Esophagus muscularis mucosa (tissue), 4 donors: ENCODE results near the gene RHOT2. TPM values are rescaled to one million over a fixed set of nuclear protein-coding genes. Genes with fewer than 3 reads are reported as not detected.

Source experiments
- DNase-seq: peaks from one replicate; pipeline ENCODE4 v3.0.0-alpha.2; 2017; ENCODE audit errors: extremely low spot score
- H3K27ac ChIP-seq, 4 donors: fragments of 200-600 bp; sonication (generic); replicated peaks in 1 of 4; 1 replicate in 3 of 4; 2 replicates in 1 of 4; pipeline ENCODE4 v1.5.1; 2016 to 2019; ENCODE audit warnings: mild to moderate bottlenecking in 1 of 4
- H3K27me3 ChIP-seq, 4 donors: fragments of 200-600 bp; sonication (generic); one replicate each; pipeline versions ENCODE4 v1.5.1 to v1.6.0; 2016 to 2019
- H3K36me3 ChIP-seq, 4 donors: fragments of 200-600 bp; sonication (generic); one replicate each; pipeline ENCODE4 v1.5.1; 2016 to 2019
- H3K4me1 ChIP-seq, 4 donors: fragments of 200-600 bp; sonication (generic); one replicate each; pipeline ENCODE4 v1.5.1; 2016 to 2019
- H3K4me3 ChIP-seq, 4 donors: fragments of 200-600 bp; sonication (generic); 1 replicate in 2 of 4; 2 replicates in 2 of 4; pipeline ENCODE4 v1.5.1; 2016 to 2019; ENCODE audit warnings: mild to moderate bottlenecking in 4 of 4, moderate library complexity in 1 of 4
- H3K9me3 ChIP-seq, 4 donors: fragments of 200-600 bp; sonication (generic); 1 replicate in 3 of 4; 2 replicates in 1 of 4; pipeline ENCODE4 v1.5.1; 2016 to 2019
- CTCF ChIP-seq, 3 experiments: fragments of 200-600 bp in 2 of 3; fragments of 450-650 bp in 1 of 3; sonication (generic) in 2 of 3; IDR thresholded peaks; one replicate each; pipeline ENCODE4 v1.5.1; 2017 to 2019; ENCODE audit warnings: antibody characterized with exemption in 3 of 3, mild to moderate bottlenecking in 2 of 3, moderate library complexity in 1 of 3
- EP300 ChIP-seq: sonication (generic); formaldehyde crosslinking; IDR thresholded peaks from one replicate; pipeline ENCODE4 v1.6.1; 2017; ENCODE audit warnings: antibody characterized with exemption
- POLR2A ChIP-seq: fragments of 450-650 bp; IDR thresholded peaks from one replicate; pipeline ENCODE4 v1.6.1; 2017; ENCODE audit warnings: antibody characterized with exemption, moderate library complexity, mild to moderate bottlenecking, low read depth
- POLR2AphosphoS5 ChIP-seq, 2 donors: sonication (generic); formaldehyde crosslinking; IDR thresholded peaks; one replicate each; pipeline ENCODE4 v1.6.1; 2017; ENCODE audit warnings: antibody characterized with exemption in 2 of 2
- WGBS: methylation state at CpG from one replicate; pipeline ENCODE4 v1.1.5; 2018; 5-methylcytosine and 5-hydroxymethylcytosine counted together
- intact Hi-C: fragments of 100-400 bp; cut with DNase I; formaldehyde crosslinking; loops from one replicate; pipeline ENCODE4 v1.15.1; 2023
- total RNA-seq, 4 donors: library from RNA; depleted of rRNA; stranded (reverse); fragments of >200 nt; gene quantifications; one replicate each; pipeline versions ENCODE4 v1.1.0 to v1.2.1, GENCODE V29; 2016

Gene RHOT2
- total RNA-seq, 4 donors from 2014 or later = 34.5 to 67.5 (median 58.6) TPM

DNA sequence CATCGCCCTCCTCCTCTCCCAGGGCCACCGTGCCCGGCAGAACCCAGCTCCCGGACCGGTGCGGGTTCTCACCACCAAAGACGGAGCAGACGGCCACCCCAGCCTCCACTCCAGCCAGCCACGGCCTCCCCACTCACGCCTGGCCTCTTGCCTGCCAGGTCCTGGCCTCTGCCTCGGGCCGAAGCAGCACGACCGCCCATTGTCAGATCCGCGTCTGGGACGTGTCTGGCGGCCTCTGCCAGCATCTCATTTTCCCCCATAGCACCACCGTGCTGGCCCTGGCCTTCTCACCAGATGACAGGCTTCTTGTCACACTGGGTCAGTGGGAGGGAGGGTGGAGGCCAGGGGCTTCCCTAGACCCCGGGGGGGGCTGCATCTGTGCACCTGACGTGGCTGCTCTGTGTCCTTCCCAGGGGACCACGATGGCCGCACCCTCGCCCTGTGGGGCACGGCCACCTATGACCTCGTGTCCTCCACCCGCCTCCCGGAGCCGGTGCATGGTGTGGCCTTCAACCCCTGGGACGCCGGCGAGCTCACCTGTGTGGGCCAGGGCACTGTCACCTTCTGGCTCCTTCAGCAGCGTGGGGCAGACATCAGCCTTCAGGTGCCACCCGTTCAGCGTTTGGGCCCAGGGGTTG lies 6.6 kb upstream of the RHOT2 start:
- H3K4me1 ChIP-seq = peaks cover 10 to 25% (median 20%) of the 10 kb centered on the region in 4 donors
- intact Hi-C loops = loop anchor here (5.0 kb wide), 1 partner anchor 84 kb away; no protein-coding TSS in a partner anchor
- WGBS = 16% methylated on average over 15 of the region's 35 CpGs
- peak overlapping the region; percentile 40 to 49 (median 46) for H3K4me3 ChIP-seq
- peaks cover 0 to 29% (median 21%) of the 10 kb centered on the region in 4 donors for H3K36me3 ChIP-seq
- DNase-seq = no peak
- no peak for TF ChIP-seq POLR2A
- no peak for TF ChIP-seq EP300
- TF ChIP-seq CTCF (IDR thresholded peaks at IDR 0.05) = peak in 1 of 3 experiments; percentile 6
- peak overlapping the region; percentile 81 to 85 (median 82) for H3K27ac ChIP-seq
- no peaks in the 10 kb centered on the region for H3K27me3 ChIP-seq
- no peaks in the 10 kb centered on the region for H3K9me3 ChIP-seq

GRCh38 chr16:662095-662494 lies 5.8 kb upstream of the RHOT2 start:
- Histone ChIP-seq H3K4me3 (no peak overlapping the region), H3K36me3 (peaks cover 0 to 21% (median 15%) of the 10 kb centered on the region in 4 donors), H3K27me3 (no peaks in the 10 kb centered on the region), H3K4me1 (peaks cover 10 to 27% (median 22%) of the 10 kb centered on the region in 4 donors), H3K27ac (no peak overlapping the region), H3K9me3 (no peaks in the 10 kb centered on the region)
- no peak for DNase-seq
- intact Hi-C loops = loop anchor here (5.0 kb wide), 1 partner anchor 85 kb away; no protein-coding TSS in a partner anchor
- TF ChIP-seq POLR2AphosphoS5 (IDR thresholded peaks at IDR 0.05) = no peak
- WGBS = 88% methylated on average over 16 of the region's 19 CpGs

- H3K9me3 ChIP-seq = no peaks in the 10 kb centered on the region
- no peak overlapping the region for H3K4me3 ChIP-seq
- TF ChIP-seq POLR2AphosphoS5 (IDR thresholded peaks at IDR 0.05) (no peak), POLR2A (no peak), CTCF (IDR thresholded peaks at IDR 0.05) (no peak), EP300 (no peak)
- peaks cover 15 to 32% (median 27%) of the 10 kb centered on the region in 4 donors for H3K4me1 ChIP-seq
- 91% methylated on average over 16 of the region's 21 CpGs for WGBS
- no peaks in the 10 kb centered on the region for H3K27me3 ChIP-seq
- H3K36me3 ChIP-seq = peaks cover 0 to 16% (median 12%) of the 10 kb centered on the region in 4 donors
- intact Hi-C loops = loop anchor here (5.0 kb wide), 1 partner anchor 85 kb away; no protein-coding TSS in a partner anchor
- DNase-seq = no peak
- H3K27ac ChIP-seq = no peak overlapping the region
Measured at GRCh38 chr16:662597-662996, 5.3 kb upstream of the RHOT2 start.

- peaks cover 16 to 33% (median 27%) of the 10 kb centered on the region in 4 donors for H3K4me1 ChIP-seq
- no peak for TF ChIP-seq CTCF (IDR thresholded peaks at IDR 0.05)
- H3K27me3 ChIP-seq = no peaks in the 10 kb centered on the region
- H3K27ac ChIP-seq = no peak overlapping the region
- H3K4me3 ChIP-seq = no peak overlapping the region
- no peaks in the 10 kb centered on the region for H3K9me3 ChIP-seq
- intact Hi-C loops = no loop called here
- H3K36me3 ChIP-seq = peaks cover 21 to 29% (median 26%) of the 10 kb centered on the region in 4 donors
- WGBS = 92% methylated on average over 2 of the region's 13 CpGs
- no peak for DNase-seq
Measured at GRCh38 chr16:666572-666971, 1.4 kb upstream of the RHOT2 start.

GRCh38 chr16:667113-667779 lies 686 bp upstream of the RHOT2 start:
- DNase-seq = no peak
- no peaks in the 10 kb centered on the region for H3K9me3 ChIP-seq
- 84% methylated on average over 17 of the region's 22 CpGs for WGBS
- peak overlapping the region; percentile 81 to 99 (median 94) for H3K4me3 ChIP-seq
- intact Hi-C loops = no loop called here
- peak overlapping the region; percentile 86 to 92 (median 90) for H3K27ac ChIP-seq
- H3K27me3 ChIP-seq = no peaks in the 10 kb centered on the region
- H3K36me3 ChIP-seq = peaks cover 27 to 35% (median 33%) of the 10 kb centered on the region in 4 donors
- H3K4me1 ChIP-seq = peaks cover 15 to 28% (median 24%) of the 10 kb centered on the region in 4 donors
- no peak for TF ChIP-seq EP300
- no peak for TF ChIP-seq POLR2A
